Panc1 (cell line): ENCODE results near the gene NEK1.

Experiments used
- CTCF ChIP-seq: fragments of 450-650 bp; IDR thresholded peaks from 2 replicates; pipeline ENCODE4 v1.5.1; 2017; ENCODE audit warnings: mild to moderate bottlenecking
- POLR2AphosphoS5 ChIP-seq: IDR thresholded peaks from 2 replicates; pipeline ENCODE4 v1.6.1; 2012; ENCODE audit warnings: mild to moderate bottlenecking, low read depth, low read length, moderate library complexity
- REST ChIP-seq, 2 experiments: IDR thresholded peaks; 2 replicates each; pipeline ENCODE4 v1.6.1; 2011 to 2012; ENCODE audit warnings: low read depth in 2 of 2, control low read depth in 1 of 2, low read length in 1 of 2, mild to moderate bottlenecking in 1 of 2, moderate library complexity in 1 of 2; ENCODE audit not compliant: insufficient read depth in 1 of 2
- SIN3A ChIP-seq: IDR thresholded peaks from 2 replicates; pipeline ENCODE4 v1.6.1; 2012; ENCODE audit warnings: low read depth, mild to moderate bottlenecking, low read length, moderate library complexity, borderline replicate concordance; ENCODE audit not compliant: insufficient read depth
- TCF7L2 ChIP-seq: IDR thresholded peaks from 2 replicates; pipeline ENCODE4 v1.6.1; 2011; ENCODE audit warnings: mild to moderate bottlenecking, low read depth, low read length, inconsistent platforms

- TF ChIP-seq CTCF (no peak), POLR2AphosphoS5 (no peak), REST (IDR thresholded peaks at IDR 0.05; ENCODE audit: insufficient read depth in 1 of 2, low read depth in 2 of 2, low read length in 1 of 2) (no peak), TCF7L2 (no peak), SIN3A (no peak)
These were observed 148.3 kb downstream of the NEK1 start for GRCh38 chr4:169464080-169464479.
